ENCODE results near the gene VAV2.

- TF ChIP-seq ZNF565 (CRISPR knock-in tag; conservative IDR thresholded peaks at IDR 0.05; ENCODE audit: low read depth): no peak
- TF ChIP-seq CREB5 (CRISPR knock-in tag; IDR thresholded peaks at IDR 0.05; ENCODE audit: low read depth): no peak
Measured at GRCh38 chr9:133773889-133774655, 218.1 kb downstream of the VAV2 start.
